ENCODE measurements around the gene GMDS. TPM values are rescaled to one million over a fixed set of nuclear protein-coding genes. Genes with fewer than 3 reads are reported as not detected.

The GMDS gene
- total and polyA plus RNA-seq, 2 experiments from 2014 or later = 3.0 to 12.6 TPM

DNA sequence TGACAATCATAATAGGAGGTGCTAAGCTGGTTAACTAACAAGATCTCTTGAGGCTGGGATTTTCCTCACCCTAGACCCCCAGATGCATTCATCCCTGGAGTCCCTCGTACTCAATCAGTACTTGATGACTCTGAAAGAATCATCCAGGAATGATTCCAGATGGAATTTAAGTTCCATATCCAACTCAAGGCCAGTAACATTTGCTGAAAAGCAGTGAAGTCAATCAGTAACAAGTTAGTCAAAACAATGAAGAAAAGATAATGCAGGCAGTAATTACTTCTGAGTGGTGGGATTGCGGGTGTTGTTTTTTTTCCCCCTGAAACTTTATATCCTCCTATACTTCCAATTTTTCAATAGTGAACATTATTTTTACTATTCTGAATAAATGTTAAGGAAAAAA is 18.6 kb downstream of the GMDS start:
- Histone ChIP-seq H2AFZ (no peak overlapping the region), H3K9ac (no peak overlapping the region), H3K36me3 (ENCODE audit: low read depth) (no peaks in the 10 kb centered on the region), H3K4me2 (ENCODE audit: unreplicated experiment) (no peak overlapping the region), H3K9me3 (ENCODE audit: low read depth) (no peaks in the 10 kb centered on the region), H3K4me1 (ENCODE audit: insufficient read depth) (peaks cover 17% of the 10 kb centered on the region; the same call in 1 of the 2 replicates), H3K27me3 (replicated peaks; ENCODE audit: insufficient read depth) (no peaks in the 10 kb centered on the region), H3K27ac (no peak overlapping the region), H3F3A (ENCODE audit: insufficient read depth) (peaks cover 3% of the 10 kb centered on the region; the same call in 1 of the 2 replicates), H3K9me2 (ENCODE audit: insufficient read depth) (no peaks in the 10 kb centered on the region), H3K79me2 (ENCODE audit: insufficient read depth) (no peaks in the 10 kb centered on the region), H4K20me1 (ENCODE audit: insufficient read depth) (no peaks in the 10 kb centered on the region), H3K4me3 (no peak overlapping the region)
- no peak for DNase-seq
- in situ Hi-C loops (cut with MboI) = no loop called here
- no peak for TF ChIP-seq EZH2phosphoT487 (IDR thresholded peaks at IDR 0.05; ENCODE audit: insufficient read depth, low read depth)
- TF ChIP-seq EZH2 (IDR thresholded peaks at IDR 0.05; ENCODE audit: insufficient read depth, poor library complexity, severe bottlenecking) = no peak
- WGBS, 2 experiments (ENCODE audit: low coverage in 1 of 2, low lambda C conversion rate in 2 of 2, missing lambda C conversion rate in 2 of 2) = 89 to 94% methylated on average over 2 of the region's 2 CpGs

DNA sequence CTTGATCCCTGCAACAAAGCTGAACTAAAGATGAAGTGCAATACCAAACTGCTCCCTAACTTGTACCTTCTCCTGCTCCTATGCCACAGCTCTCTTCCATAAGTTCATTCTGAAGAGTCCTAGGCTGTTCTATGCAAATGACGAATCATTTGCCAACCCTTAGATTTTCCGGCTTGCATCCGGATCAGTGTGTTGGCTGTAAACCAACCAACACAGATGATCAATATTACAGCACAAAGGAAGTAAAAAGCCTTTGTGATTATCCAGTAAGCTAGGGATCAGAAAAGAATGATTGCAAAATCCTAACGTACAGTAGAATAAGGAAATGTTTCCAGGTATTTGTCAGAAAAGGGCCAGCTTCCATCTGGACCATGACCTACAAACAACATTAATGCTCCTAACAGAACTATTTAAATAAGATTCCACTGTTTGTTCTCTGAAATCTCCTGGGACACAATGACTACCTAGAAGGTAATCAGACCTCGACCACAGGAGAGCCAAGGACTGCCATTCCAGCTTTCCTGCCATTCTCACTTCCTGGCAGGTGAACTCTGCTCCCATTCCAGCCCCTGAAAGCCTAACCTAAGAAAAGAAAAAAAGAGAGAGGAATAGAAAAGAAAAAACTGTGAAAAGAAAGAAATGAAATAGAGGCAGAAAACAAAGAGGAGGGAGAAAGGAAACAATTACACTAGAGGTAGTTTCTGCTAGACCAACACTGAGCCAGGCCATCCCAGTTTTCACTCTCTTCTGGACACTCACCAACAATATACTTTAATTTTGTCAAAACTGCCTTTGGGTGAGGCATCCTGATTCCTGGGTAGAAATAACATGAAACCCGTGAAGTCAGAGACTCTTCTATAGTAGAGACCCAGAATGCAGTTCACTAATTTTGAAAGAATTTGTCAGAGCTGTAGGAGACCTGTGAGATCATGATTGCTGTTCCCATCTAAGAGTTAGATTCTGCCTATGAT is 19.7 kb downstream of the GMDS start:
- no peaks in the 10 kb centered on the region for H3K9me2 ChIP-seq (ENCODE audit: insufficient read depth)
- H3K27me3 ChIP-seq (replicated peaks; ENCODE audit: insufficient read depth) = no peaks in the 10 kb centered on the region
- no peaks in the 10 kb centered on the region for H3K36me3 ChIP-seq (ENCODE audit: low read depth)
- H3K27ac ChIP-seq = no peak overlapping the region
- H3K9me3 ChIP-seq (ENCODE audit: low read depth) = no peaks in the 10 kb centered on the region
- H3K4me3 ChIP-seq = no peak overlapping the region
- no peak for TF ChIP-seq EZH2 (IDR thresholded peaks at IDR 0.05; ENCODE audit: insufficient read depth, poor library complexity, severe bottlenecking)
- TF ChIP-seq EZH2phosphoT487 (IDR thresholded peaks at IDR 0.05; ENCODE audit: insufficient read depth, low read depth) = no peak
- H3K4me1 ChIP-seq (ENCODE audit: insufficient read depth) = peaks cover 9% of the 10 kb centered on the region; the same call in 1 of the 2 replicates
- no peak overlapping the region for H3K4me2 ChIP-seq (ENCODE audit: unreplicated experiment)
- no peak overlapping the region for H3K9ac ChIP-seq
- WGBS, 2 experiments (ENCODE audit: low coverage in 1 of 2, low lambda C conversion rate in 2 of 2, missing lambda C conversion rate in 2 of 2) = 62 to 66% methylated on average over 6 of the region's 6 CpGs
- H4K20me1 ChIP-seq (ENCODE audit: insufficient read depth) = no peaks in the 10 kb centered on the region
- in situ Hi-C loops (cut with MboI) = no loop called here
- no peak overlapping the region for H2AFZ ChIP-seq
- peak; percentile 27 for DNase-seq
- no peaks in the 10 kb centered on the region for H3K79me2 ChIP-seq (ENCODE audit: insufficient read depth)
- H3F3A ChIP-seq (ENCODE audit: insufficient read depth) = peaks cover 3% of the 10 kb centered on the region; the same call in 1 of the 2 replicates

DNA sequence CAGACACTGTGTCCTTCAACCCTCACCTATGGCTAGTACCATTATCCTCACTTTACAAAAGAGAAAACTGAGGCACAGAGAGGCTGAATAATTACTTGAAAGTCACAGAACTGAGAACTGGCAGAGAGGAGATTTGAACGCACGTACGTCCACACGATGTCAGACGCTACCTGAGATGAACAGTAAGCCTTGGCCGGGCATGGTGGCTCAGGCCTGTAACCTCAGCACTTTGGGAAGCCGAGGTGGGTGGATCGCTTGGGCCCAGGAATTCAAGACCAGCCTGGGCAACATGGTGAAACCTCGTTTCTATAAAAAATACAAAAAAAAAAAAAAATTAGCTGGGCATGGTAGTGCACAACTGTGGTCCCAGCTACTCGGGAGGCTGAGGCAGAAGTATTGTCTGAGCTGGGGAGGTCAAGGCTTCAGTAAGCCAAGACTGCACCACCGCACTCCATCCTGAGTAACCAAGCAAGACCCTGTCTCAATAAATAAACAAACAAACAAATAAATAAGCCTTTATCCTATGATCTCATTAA is 20.5 kb downstream of the GMDS start:
- Histone ChIP-seq H2AFZ (no peak overlapping the region), H3K27ac (no peak overlapping the region), H3F3A (ENCODE audit: insufficient read depth) (peaks cover 3% of the 10 kb centered on the region; the same call in 1 of the 2 replicates), H3K27me3 (replicated peaks; ENCODE audit: insufficient read depth) (no peaks in the 10 kb centered on the region), H3K4me1 (ENCODE audit: insufficient read depth) (peaks cover 9% of the 10 kb centered on the region; the same call in 1 of the 2 replicates), H3K9ac (no peak overlapping the region), H3K4me3 (no peak overlapping the region), H3K9me3 (ENCODE audit: low read depth) (no peaks in the 10 kb centered on the region), H3K9me2 (ENCODE audit: insufficient read depth) (no peaks in the 10 kb centered on the region), H3K4me2 (ENCODE audit: unreplicated experiment) (no peak overlapping the region), H3K79me2 (ENCODE audit: insufficient read depth) (no peaks in the 10 kb centered on the region), H3K36me3 (ENCODE audit: low read depth) (no peaks in the 10 kb centered on the region), H4K20me1 (ENCODE audit: insufficient read depth) (no peaks in the 10 kb centered on the region)
- TF ChIP-seq EZH2phosphoT487 (IDR thresholded peaks at IDR 0.05; ENCODE audit: insufficient read depth, low read depth) (no peak), EZH2 (IDR thresholded peaks at IDR 0.05; ENCODE audit: insufficient read depth, poor library complexity, severe bottlenecking) (no peak)
- in situ Hi-C loops (cut with MboI) = no loop called here
- 96 to 98% methylated on average over 11 of the region's 11 CpGs for WGBS, 2 experiments (ENCODE audit: low coverage in 1 of 2, low lambda C conversion rate in 2 of 2, missing lambda C conversion rate in 2 of 2)
- no peak for DNase-seq

DNA sequence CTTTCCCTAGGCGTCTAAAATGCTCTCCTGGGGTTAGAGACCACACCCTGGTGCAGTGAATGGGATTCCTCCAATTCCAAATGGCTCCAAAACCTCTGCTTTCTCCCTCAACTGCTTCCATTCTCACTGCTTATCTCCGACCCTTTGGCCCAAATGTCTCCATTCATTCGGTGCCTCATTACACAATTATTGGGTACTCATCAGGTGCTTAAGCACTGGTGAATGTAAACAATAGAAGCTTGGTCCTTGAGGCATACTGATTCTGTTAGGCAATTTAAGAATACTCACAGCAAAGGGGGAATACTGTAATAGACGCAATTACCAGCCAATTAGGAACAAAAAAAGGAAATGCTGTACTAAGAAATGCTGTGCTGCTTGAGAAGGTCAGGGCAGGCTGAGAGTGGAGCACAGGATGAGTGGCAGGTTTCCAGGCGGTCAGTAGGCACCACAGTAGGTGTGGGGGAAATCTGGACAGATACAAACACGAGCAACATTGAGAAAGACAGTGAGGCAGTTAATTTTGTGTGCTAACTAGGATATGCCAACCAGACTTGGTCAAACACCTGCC is 23.0 kb downstream of the GMDS start:
- peaks cover 9% of the 10 kb centered on the region; the same call in 1 of the 2 replicates for H3K4me1 ChIP-seq (ENCODE audit: insufficient read depth)
- H4K20me1 ChIP-seq (ENCODE audit: insufficient read depth) = no peaks in the 10 kb centered on the region
- TF ChIP-seq EZH2phosphoT487 (IDR thresholded peaks at IDR 0.05; ENCODE audit: insufficient read depth, low read depth) (no peak), EZH2 (IDR thresholded peaks at IDR 0.05; ENCODE audit: insufficient read depth, poor library complexity, severe bottlenecking) (no peak)
- H3K79me2 ChIP-seq (ENCODE audit: insufficient read depth) = no peaks in the 10 kb centered on the region
- WGBS, 2 experiments (ENCODE audit: low coverage in 1 of 2, low lambda C conversion rate in 2 of 2, missing lambda C conversion rate in 2 of 2) = 50 to 55% methylated on average over 6 of the region's 6 CpGs
- no peak for DNase-seq
- no peaks in the 10 kb centered on the region for H3K36me3 ChIP-seq (ENCODE audit: low read depth)
- in situ Hi-C loops (cut with MboI) = no loop called here
- no peaks in the 10 kb centered on the region for H3K27me3 ChIP-seq (replicated peaks; ENCODE audit: insufficient read depth)
- peak overlapping the region; percentile 79 for H2AFZ ChIP-seq
- no peak overlapping the region for H3K27ac ChIP-seq
- H3K9ac ChIP-seq = peak overlapping the region; percentile 58; the same call in 1 of the 2 replicates
- no peaks in the 10 kb centered on the region for H3K9me2 ChIP-seq (ENCODE audit: insufficient read depth)
- no peaks in the 10 kb centered on the region for H3K9me3 ChIP-seq (ENCODE audit: low read depth)
- H3K4me3 ChIP-seq = peak overlapping the region; percentile 76
- H3K4me2 ChIP-seq (ENCODE audit: unreplicated experiment) = peak overlapping the region; percentile 40
- peaks cover 3% of the 10 kb centered on the region; the same call in 1 of the 2 replicates for H3F3A ChIP-seq (ENCODE audit: insufficient read depth)
